Measurements from ENCODE around the gene IFI27L2.

The IFI27L2 gene

DNA sequence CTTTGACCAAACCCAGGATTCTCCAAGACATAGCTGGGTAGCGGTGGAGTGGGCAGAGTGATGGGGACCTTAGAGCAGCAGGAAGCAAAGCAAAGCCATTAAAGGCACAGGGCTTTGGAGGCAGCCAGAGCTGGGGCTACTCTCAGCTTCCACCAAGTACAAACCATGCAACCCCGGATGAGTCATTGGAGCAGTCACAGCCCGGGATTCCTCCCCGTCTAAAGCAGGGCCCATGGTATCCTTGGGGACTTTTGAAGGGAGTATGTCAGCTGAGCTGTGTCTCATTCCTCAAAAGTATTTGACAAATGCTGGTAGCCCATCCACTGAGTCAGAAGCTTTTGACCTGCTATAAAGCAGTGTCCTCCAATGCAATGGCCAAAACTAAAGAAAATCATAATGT, 28.6 kb downstream of the IFI27L2 start:
- no peak for DNase-seq (ENCODE audit: low spot score)

DNA sequence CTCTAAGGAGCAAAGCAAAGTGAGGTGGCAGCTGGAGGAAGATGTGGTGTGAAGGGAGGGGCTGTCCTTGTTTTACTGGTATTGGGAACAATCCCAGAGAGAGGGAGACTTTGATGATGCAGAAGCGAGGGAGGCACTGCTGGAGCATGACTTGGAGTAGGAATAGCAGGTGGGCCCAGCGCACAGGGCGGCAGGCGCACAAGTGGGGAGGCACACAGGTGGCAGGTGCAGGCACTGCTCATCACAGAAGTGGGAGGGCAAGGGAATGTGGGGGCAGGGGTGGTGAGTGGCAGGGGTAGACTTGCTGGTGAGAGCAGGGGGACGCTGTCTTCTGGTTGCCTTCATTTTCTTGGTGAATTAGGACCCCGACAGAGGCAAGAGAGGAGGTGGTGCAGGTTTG, 30.4 kb downstream of the IFI27L2 start:
- DNase-seq (ENCODE audit: low spot score) = no peak

DNA sequence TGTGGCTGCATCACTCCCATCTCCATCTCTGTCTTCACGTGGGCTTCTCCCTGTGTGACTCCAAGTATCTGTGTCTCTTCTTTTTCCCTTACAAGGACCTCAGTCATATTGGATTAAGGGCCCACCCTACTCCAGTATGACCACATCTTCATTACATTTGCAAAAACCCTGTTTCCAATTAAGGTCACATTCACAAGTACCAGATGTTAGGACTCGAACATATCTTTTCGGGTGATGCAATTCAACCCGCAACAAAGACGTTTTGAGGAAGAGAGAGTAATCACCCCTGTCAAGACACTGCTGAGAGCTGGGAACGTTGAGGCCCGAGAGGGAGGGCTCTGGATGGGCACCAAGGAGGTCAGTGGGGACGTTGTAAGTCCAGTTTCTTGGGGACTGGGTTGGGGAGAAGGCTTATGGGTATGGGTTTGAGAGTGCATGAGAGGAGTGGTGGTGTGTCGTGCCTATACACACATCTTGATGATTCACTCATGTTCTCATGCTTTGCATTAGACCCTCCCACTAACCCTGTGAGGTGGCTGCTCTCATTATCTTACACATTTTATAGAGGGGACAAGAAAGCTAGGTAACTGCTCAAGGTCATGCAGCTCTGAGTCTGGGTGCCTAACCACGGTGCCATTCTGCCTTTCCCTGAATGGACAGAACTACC, 30.9 kb downstream of the IFI27L2 start:
- DNase-seq (ENCODE audit: low spot score) = no peak

DNA sequence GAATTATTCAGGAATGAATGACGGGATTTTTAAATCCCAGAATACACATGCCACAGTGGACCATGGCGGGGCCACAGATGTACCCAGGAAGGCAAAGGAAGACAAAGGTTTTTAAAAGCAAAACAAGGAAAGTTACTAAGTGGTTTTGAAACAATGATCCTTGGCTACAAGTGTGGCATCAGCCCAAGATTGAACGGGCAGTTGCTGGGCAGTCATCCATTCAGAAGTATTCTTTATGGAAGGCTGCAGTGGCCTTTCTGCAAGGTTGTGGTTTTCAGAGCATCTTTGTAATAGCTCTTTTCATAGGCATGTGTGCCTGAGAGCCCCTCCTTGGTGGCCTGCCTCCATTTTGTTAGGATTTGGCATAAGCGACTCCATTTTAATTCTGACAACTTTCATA, 32.3 kb downstream of the IFI27L2 start:
- DNase-seq (ENCODE audit: low spot score) = no peak

DNA sequence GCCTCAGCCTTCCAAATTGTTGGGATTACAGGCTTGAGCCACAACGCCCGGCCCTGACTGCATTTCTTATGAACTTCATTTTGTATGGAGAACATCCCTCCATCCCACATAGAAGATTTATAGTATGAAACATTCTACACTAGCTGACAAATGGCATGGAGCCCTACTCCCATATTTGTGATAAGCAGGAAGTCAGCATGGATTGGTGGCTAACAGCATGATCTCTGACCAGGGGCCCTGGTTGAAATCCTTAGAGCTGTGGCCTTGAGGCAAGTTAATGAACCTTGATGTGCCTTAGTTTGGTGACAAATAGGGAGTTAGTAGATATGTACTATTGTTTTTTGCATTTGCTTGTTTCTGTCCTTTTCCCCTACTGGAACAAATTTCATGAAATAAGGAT, 36.0 kb downstream of the IFI27L2 start:
- DNase-seq (ENCODE audit: low spot score) = no peak

DNA sequence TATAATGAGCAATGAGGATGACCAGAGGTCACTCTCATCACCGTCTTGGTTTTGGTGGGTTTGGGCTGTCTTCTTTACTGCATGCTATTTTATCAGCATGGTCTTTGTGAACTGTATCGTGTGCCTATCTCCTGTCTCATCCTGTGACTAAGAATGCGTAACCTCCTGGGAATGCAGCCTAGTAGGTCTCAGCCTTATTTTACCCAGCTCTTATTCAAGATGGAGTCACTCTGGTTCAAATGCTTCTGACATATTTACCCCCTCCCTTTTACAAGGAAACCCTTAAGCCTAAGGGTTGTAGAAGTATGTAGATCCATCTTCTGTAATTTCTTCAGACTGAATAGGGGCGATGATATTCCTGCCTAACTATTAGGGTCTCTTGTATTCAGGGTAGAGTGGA, 39.9 kb downstream of the IFI27L2 start:
- DNase-seq (ENCODE audit: low spot score) = no peak

DNA sequence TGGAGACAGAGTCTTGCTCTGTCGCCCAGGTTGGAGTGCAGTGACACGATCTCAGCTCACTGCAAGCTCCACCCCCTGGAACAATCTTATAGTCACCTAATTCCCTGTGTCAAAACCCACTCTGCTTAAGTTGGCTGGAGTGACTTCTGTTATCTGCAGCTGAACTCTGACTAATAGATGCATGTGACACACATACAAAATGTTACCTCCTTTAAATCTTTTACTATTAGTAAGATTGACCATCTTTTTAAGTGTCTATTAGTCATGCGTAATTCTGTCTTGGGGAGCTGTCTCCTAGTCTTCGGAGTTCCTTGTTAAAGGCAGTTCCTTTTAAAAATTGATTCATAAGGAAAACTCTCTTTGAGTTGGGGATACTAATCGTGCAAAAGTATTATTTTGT, 40.9 kb downstream of the IFI27L2 start:
- no peak for DNase-seq (ENCODE audit: low spot score)

DNA sequence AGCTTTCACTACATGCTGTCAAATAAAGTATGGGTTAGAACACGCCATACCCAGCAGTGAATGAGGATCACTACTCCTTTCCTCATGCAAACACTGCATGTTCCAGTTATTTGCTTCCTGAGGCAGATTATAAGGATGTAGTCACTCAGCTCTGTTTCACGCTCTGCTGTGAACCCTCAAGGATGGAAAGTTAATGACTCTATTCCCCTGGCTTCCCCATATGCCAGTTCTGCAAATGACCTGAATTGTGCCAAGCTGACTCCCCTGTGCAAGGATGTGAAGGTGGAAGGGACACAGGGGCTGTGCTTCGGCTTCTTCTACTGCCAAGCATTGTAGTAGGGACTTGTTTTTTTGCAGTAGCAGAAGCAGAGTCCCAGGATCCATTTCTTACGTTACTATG, 41.5 kb downstream of the IFI27L2 start:
- no peak for DNase-seq (ENCODE audit: low spot score)

DNA sequence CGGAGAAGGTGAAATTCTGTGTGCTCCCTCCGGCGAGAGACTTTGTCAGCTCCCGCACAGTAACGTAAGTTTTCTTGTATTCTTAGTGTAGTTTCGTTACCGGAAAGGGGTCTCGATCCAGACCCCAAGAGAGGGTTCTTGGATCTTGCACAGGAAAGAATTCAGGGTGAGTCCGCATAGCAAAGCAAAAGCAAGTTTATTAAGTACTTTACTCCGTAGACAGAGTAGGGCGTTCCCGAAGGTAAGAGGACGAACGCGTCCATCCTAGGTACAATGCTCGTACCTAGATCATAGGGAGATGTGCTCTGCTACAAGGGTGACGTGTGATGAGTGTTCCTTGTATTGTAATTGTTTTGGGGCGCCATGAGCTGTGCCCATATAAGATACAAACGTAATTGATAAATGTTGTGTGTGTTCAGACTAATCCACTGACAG, 48.0 kb downstream of the IFI27L2 start:
- no peak for DNase-seq (ENCODE audit: low spot score)

DNA sequence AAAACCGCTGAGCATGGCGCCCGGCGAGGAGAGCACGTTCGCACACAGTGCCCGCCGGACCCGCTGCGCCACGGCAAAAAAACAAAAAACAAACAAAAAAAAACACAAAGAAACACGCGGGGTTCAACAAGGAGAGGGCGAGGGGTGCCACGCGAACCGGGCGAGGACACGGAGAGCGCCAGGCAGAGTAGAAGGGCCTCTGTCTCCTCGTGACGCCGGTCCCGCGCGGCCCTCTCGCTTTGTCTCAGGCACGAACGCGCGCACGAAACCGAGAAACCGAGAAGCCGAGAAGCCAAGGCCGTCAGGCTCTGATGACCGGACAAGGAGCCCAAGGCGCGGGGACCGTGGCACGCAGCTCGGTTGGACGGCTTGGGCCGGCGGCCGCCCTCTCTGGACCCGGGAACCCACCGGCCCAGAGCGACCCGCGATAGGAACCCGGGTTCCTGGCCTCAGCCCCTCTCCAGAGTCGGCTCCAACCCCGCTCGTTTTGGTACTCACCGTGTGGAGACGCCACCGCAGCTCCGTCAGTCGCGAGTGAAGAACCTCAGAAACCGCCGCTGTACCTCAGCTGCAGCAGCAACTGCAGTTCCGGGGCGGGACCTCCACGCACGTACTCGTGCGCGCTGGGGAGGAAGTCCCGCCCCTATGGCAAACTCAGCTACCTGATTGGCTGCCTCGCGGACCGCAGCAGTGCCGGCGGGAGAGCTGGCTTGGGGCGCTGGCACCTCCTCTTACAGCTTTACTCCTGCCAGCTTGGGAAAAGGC, 48.6 kb downstream of the IFI27L2 start, which contains the start of the genes DDX24 and IFI27L1:
Gene DDX24, minus strand, starts transcription at position 582 of the 765 bp plus-strand sequence. CDS start 1,460 bp downstream, outside the sequence.
Gene IFI27L1, plus strand, starts transcription at position 690 of the 765 bp plus-strand sequence. CDS start 15,628 bp downstream, outside the sequence.
- DNase-seq (ENCODE audit: low spot score) = peak; percentile 97

DNA sequence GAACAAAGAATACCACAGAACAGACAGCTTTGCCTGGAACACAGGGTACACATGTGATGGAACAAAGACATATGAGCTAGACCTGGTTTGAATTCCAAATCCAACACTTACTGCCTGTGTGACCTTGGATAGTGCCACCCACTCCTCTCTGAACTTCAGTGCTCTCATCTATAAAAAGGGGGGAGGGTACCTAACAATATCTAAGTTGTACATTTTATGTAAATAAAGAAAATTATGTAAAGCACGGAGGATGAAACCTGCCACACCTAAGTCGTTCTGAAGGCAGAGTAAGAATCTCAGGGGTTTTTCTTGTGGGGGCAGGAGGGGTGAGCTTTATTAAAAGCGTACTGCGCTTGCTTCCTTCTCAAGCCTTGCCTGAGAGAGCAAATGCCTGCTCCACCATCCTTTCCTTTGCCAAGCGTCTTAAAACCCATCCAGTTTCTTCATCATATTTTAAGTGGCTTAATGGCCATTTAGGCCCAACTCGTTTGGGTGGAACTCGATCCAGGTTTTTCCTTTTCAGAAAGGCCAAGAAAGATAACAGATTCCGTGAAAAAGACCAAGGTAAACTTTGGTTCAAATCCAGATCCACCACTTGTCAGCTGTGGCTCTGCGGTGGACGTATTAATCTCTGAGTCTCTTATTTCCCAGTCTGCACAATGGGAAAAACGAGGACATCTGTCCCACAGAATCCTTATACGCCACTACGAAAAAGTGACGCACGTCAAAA, 49.3 kb downstream of the IFI27L2 start:
- no peak for DNase-seq (ENCODE audit: low spot score)

DNA sequence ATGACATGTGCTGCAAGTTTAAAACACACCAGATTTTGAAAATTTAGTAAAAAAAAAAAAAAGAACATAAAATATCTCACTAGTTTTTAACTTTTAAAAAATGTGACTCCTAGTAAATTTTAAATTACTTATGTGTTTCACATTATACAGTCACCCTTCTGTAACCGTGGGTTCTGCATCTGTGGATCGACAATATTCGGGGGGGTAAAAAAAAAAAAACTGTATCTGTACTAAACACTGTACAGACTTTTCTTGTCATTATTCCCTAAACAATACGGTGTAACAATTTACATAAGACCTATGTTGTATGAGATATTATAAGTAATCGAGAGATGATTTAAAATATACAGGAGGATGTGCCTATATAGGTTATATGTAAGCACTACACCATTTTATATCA, 51.6 kb downstream of the IFI27L2 start:
- no peak for DNase-seq (ENCODE audit: low spot score)
